ENCODE measurements around the gene IDS.
"Not testable (repeated sequence)": the region's sequence is repeated elsewhere in the genome, so short reads cannot be mapped to it uniquely, and the experiment has no call there.

The IDS gene

DNA sequence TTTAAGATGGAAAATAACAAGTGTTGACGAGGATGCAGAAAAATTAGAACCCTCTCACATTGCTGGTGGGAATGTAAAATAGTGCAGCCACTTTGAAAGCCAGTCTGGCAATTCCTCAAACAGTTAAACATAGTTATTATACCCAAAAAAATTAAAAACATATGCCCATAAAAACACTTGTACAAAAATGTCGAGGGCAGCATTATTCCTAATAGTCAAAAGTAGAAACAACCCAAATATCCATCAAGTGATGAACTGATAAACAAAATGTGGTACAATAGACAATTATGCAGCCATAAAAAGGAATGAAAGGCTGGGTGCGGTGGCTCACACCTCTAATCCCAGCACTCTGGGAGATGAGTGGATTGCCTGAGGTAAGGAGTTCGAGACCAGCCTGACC lies 6.3 kb downstream of the IDS start:
- DNase-seq (ENCODE audit: low read depth), result no peak

DNA sequence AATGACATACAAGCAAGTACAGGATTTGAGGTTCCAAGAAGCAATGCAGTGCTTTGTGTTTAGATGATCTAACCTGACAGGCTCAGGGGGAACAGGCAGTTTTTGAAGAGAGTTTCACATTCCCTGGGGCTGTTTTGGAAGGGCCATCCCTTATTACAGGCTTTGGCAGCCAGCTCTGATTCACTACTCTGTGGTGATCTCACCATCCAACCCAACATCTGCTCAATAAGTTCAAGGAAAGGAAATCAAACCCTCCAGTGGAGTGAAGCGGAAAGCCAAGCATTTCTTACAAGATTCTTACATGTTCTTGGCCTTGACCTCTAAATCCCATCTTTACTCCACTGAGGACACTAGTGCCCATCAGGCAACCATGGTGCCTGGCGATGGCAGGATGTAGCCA lies 7.5 kb downstream of the IDS start:
- no peak for DNase-seq (ENCODE audit: low read depth)

DNA sequence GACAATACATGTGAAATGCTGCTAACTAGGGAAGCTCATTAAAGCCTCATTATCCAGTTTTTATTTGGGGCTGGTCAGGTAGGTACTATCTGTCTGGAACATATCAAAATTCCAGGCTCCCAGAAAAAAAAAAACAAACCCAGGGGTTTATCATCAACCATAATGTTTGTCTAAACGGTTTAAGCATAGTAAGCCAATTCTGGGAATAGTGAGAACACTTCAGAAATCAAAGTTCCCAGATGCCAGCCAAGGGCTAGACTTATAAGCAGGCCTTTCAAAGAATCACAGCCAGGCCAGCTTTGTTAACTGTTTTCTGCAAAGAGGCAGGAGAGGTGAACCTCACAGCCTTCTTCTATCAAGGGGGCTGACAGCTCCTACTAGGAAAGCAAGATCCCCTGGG lies 8.1 kb downstream of the IDS start:
- no peak for DNase-seq (ENCODE audit: low read depth)

DNA sequence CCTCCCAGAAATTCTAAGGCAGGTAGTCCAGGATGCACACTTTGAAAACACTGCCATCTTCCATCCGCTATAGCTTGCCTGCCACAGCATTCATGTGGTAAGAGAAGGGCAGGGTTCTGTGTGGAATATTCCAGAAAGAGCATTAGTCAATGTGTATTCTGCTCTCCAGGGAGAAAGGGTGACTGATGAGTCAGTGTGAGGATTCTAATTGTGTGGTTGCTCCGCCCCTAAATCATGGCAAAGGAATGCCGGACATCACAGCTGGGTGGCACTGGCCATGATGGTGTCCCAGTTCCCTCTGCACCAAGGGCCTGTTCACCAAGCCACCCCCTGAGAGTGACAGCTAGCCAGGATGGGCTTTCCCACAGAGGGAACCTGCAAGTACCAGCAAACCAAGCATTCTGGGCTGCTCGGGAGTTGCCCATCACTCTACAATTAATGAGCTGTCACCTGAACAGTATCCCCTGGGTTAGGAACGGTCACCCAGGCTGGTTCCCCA lies 9.5 kb downstream of the IDS start:
- DNase-seq (ENCODE audit: low read depth), result no peak

DNA sequence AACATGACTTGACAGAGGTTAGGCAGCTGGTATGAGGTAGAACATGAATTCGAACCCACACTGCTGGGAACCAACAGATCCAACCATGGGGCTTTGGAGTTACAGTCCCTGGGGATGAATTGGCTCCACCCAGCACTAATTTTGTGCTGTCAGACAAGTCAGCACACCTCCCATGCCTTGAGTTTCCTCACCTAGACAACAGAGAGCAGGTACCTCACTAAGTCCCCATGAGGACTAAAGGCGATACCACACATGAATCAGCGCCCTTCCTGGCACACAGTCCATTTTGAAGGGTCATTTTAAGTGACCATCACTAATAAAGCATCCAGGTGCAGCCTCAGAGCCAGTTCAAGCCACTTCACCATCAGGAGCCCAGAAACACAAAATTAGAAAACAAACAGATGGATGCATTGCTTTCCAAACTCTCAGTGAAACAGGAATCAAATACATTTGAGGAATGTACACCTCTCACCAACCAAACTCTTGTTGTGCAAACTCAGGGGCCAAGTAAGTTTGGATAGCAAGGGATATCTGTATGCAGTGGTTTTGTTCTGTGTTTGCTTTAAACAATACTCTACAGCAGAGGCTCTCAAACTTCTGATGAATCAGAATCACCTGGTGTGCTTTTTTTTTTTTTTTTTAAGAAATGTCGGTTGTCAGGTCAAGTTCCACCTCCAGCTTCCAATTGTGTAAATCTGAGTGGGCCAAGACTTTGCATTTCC lies 10.1 kb downstream of the IDS start:
- no peak for DNase-seq (ENCODE audit: low read depth)

DNA sequence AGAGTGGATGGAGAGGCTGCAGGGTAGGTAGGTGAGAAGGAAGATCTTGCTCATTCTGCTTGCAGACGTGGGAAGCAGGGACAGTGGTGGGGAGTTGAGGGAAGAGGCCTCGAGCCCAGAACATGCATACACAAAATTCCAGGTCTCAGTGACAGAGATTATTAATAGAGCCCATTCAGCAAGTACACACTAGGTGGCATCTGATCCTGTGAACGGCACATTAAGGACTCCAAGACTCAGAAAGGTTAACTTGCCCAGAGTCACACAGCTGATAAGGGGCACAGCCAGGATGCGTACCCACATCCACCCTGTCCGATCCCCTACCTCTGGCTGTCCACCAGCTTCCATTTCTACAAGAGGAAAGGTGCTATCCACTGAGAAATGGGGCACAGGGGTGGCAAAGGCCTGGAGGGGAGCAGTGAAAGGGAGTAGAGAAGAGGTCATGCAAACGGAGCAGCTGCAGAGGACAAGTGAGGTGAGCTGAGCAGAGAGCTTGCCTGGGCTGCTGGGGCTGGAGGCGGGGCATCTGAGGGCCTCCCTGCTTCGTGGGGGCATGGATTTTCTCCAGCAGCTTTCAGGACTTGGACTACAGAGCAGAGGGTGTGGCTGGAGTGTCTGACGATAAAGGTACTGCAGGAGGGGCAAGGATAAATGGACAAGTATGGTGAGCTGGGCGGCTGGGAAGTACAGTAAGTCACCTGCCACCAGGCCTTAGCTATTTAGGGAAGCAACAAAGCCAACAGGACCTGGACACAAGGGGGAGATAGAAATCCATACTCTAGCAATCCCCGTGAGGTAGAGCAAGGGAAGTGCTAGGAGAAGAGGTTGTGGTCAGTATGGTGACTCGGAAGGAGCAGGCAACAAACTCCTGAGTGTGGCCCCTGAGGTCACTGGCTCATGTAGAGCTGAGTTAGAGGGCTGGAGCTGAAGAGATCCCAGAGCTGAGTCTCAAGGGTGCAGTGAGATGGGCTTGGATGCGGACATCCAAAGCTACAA lies 11.2 kb downstream of the IDS start:
- no peak for DNase-seq (ENCODE audit: low read depth)

DNA sequence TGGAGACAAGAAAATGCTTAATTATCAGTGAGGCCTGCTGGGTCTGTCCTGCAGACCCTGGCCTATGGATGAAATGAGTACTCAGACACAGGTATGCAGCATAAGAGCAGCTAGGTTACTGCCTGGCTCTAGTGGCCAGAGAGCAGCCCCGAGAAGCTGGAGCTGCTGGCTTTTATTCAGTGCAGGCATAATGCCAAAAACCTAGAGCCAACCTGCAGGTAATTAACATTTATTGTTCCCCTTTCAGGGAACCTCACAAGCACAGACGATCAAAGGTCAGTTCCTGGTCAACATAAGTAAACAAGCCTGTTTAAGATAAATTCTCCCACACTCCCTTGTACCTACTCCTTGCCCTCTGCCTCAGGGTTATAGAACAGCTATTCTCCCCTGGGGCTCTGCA lies 13.3 kb downstream of the IDS start:
- DNase-seq (ENCODE audit: low read depth), result no peak

DNA sequence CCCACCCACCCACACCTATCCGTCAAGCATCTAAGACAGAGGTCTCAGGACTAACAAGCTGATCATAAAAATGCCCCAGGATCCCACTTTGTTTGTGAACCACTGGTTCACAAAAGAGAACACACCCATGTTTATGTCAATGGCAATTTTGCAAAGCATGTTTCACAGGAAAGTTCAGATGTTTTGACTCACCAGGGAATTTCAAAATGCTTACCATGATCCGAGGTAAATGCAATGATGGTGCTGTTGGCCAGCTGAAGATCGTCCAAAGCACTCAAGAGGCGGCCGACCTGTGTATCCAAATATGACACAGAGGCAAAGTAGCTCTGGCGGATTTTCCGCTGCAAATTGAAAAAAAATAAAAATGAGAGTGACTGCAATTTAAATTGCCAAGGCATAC lies 15.0 kb downstream of the IDS start:
- no peak for DNase-seq (ENCODE audit: low read depth)

DNA sequence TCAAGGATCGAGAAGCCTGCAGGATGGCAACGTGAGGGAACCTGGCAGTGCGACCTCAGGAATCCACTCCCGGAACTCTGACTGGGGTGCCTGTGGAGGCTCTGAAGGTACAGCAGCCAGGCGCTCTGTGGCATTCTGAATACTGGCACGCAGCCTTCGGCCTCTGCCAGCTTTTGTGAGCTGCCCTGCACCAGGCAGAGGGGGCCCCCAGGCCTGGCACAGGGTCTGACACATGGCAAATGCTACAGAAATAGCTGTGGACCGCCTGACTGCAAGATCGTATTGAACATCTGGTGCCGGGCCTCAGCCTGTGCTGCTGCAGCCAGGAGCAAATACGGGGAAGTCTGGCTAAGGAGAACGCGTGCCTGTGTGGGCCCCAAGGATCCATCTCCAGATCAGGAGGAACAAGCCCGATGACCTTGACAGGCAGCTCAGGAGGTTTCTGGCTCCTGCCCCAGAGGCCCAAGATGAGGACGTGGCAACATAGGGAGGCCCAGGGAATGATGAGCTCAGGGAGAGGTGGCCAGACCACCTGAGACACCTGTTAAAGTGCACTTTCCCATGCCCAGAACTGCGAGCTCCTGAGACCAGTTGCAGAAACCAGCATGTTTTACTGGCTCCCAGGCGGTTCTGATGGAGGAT lies 16.6 kb downstream of the IDS start:
- not testable (repeated sequence) for DNase-seq (ENCODE audit: low read depth)

DNA sequence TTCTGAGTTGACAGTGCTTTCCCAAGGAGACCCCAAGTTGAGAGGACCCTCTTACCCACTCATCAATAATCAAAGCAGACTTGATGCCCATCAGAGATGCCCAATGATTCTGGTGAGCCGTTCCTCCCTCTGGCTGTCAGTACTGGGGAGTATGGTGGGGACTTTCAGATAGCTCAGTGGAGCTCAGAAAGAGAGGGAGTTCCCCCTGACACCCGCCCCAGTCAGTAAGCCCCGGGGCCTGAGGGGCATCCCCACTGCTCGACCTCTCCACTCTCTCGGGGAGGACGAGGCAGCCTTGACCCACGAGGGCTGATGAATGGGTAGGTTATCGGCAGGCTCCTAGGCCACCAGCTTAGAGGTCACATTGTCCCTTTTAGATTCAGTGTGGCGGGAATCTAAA lies 17.1 kb downstream of the IDS start:
- not testable (repeated sequence) for DNase-seq (ENCODE audit: low read depth)

DNA sequence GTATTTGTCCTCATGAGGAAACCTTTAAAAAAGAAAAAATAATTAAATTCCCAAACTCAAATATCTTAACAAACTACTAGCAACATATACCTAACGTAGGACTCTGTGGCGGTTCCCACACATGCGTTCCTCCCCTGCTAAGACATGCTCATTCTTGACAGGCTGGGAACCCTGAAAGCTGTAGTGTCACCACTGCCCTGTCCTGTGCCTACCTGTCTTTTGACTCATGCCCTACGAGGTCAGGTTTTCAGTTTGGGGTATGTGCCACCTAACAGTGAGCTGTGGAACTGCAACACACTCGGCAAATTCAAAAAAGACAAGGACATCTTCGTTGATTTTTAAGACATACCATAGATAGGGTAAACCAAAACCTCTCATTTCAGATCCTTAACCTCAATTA lies 17.8 kb downstream of the IDS start:
- DNase-seq (ENCODE audit: low read depth), result no peak

DNA sequence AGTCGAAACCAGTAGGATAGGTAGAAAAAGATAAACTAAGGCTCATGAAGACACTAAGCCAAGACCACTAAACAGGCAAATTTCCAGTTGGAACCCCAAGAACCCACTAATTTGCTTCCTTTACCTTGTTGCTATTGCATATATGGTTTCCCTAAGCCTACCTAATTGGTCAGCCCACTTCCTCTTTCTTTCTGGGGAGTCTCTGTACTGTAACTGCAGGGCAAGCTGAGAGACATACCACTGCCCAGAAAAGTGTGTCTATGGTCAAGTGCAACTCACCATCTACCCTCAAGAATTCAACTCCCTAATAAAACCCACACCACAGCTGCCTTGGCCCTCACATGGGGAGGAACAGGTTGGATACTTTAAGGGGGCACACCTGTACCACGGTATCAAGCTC lies 28.6 kb downstream of the IDS start:
- DNase-seq (ENCODE audit: low read depth), result no peak

DNA sequence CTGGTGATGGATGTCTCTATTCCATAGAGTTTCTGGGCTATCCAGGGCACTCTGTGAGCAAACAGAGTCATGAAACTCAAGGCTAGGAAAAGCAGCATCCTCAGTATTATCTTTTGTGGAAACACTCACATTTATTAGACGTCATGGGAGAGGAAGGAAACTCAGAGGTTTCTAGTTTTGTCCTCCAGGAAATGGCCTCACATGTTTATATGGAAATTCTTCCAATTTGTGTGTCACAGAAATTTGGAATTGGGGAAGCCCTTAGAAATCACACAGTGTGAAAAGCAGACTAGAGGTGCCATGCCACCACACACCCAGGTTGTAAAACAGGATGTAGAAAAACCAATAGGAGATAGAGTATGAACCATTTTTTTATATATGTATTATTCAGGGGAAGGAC lies 31.1 kb downstream of the IDS start:
- no peak for DNase-seq (ENCODE audit: low read depth)

DNA sequence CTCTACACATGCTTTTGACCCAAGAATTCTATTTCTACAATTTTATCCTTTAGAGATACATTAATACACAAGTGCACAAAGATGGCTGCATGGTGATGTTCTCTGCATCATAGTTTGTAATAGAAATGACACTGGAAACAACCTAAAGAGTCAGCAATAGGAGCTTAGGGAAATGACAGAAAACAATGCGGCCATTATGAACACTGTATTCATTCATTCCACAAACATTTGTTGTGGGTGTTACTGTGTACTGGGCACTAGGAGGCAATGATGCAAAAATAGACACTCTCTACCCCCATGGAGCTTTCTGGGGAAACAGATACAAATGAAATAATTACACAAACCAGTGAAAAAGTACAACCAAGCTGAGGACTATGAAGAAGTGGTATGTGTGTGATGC lies 32.0 kb downstream of the IDS start:
- DNase-seq (ENCODE audit: low read depth), result no peak

DNA sequence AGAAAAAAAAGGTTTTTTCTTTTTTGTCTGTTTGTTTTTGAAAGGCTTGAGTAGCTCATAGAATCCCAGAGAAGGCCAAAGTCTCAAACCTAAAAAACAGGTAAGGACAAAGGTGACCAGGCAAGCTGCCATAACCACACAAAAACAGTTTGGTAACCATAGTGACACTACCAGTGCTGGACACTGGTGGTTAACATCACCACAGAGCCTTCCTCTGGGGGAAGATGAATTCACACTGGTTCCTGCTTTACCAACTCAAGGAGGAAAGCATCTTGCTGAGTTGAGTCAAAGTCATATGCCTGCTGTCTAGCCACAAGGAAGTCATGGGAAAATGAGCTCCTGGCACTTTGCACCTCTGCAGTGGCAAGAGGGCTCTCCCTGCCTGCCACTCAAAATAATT lies 32.5 kb downstream of the IDS start:
- DNase-seq (ENCODE audit: low read depth), result no peak

DNA sequence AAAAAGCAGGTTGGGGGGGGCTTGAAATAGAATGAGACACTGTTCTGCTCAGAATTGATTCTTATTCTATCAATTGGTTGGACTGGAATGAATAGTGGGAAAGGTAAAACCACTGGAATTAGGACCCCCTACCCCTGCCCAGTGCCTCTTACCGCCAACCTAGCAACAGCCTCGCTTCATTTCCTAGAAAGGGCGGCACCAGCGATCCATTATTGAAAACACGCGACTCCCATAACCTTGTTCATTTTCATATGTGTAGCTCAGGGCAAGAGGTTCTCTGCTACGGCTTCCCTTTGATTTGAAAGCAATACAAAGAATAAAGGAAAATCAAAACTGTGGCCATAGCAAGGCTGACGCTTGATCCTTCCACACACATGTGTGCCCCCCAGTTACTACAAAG lies 33.7 kb downstream of the IDS start:
- DNase-seq (ENCODE audit: low read depth), result no peak

DNA sequence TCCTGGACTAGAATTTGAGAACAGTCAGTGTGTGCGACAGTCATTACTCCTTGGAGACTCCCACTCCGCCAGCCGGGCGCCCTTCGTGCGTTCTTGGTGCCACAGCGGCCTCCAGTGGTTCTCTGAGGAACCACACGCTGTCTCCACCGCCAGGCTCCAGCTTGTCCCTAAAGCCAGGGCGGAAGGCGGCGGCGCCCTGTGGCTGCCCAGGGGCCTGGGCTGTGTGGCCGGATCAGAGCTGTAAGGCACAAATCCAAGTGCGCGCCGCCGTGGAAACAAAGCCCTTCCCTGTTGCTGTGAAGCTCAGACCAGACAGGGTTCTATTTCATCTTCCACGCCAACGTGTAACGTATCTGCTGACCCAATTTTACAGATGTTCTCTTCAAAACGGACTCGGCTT lies 34.2 kb downstream of the IDS start:
- peak; percentile 48 for DNase-seq (ENCODE audit: low read depth)

DNA sequence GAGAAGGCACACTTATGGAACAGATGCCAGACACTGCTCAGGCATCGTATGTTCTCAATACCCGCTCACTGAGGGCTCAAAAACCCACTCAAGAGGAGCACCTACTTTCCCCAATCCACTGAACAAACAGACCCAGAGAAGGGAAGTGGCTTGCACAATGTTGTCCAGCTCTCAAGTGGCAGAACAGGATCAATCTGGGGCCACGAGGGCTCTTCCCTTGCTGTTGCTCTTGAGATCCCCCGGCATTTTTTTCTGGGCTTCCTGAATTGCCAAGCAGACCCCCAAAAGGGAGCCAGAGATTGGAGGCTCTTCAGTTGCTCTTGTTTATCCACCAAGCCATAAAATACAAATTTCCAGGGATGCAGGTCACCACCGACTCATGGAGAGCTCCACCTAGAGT lies 35.7 kb downstream of the IDS start:
- no peak for DNase-seq (ENCODE audit: low read depth)

DNA sequence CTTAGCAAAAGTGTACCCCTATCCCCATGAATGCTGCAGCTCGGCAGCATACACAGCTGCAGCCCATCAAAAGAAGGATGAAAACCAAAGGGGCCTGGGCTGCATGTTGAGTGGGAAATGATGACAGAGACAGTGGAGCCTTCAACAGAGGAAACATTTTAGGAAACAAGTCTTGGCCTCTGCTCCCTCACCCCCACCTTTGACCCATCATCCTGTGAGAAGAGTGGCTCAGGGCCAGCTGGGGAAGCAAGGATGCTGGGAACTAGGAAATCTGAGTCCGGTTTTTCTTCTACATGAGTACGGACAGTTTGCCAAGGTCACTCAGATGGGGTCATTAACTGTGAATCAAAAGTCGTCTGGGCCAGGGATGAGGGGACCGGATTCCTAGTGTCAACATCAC lies 37.2 kb downstream of the IDS start:
- no peak for DNase-seq (ENCODE audit: low read depth)

DNA sequence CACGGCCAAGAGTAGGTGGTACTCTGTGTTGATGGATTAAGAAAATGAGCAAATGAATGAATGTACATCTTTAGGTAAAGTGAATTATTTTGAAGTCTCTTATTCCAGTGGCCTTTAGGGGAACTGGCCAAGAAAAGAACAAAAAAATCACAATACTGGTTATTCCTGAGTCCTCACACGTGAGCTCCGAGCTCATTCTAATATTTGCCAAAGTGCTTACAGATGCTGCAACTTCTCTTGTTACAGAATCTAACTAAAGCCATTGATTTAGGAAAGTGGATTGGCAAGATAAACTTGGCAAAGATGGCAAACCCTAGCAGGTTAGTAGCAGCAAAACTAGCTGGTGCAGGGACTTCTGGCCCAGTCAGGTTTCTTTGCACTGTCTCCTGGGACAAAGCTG lies 37.6 kb downstream of the IDS start:
- no peak for DNase-seq (ENCODE audit: low read depth)

DNA sequence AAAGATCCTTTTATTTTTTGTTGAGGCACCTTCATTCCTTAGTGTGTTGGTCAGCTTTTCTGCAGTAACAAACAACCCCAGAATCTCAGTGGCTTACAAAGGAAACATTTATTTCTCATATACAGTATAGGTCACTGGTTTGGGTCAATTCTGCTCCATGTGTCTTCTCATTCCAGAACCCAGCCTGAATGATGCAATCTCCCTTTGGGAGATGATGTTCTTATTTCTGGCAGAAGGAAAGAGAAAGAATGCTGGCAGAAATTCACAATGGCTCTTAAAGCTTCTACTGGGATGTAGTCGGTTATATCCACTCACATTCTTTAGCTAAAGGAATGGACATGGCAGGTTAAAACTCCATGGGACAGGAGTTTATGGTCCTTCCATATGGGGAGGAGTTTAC lies 42.3 kb downstream of the IDS start:
- no peak for DNase-seq (ENCODE audit: low read depth)

DNA sequence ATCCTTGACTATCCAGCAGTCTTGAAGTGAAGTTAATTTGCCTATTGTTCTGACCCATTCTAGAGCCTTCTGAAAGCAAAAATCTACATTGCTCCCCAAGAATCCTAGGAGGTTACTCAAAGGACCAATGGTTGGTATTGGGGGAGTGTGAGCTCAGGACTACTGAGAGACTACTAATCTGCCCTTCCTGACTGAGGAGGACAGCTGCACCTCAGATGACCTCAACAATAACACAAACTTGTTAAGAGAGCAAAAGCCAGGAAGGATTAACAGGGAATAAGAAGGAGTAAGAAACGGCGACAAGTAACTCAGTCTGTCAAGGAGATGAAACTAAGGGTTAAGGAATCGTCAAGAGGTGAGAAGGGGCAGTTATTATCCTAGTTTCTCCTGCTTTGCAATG lies 43.4 kb downstream of the IDS start:
- DNase-seq (ENCODE audit: low read depth), result no peak

DNA sequence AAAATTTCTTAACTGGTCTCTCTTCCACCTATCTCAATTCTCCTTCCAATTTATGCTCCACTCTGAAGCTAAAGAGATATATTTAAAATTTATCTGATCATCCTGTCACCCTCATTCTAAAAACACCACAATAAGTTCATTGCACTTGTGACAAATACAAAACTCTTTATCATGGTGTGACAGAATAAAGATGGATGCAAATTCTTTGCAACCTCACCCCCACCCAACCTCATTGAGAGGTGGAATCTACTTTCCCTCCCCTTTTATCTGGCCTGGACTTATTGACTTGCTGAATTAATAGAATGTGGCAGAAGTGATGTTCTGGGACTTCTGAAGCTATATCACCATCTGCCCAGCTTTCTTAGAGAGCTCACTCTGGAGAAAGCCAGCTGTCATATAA lies 46.5 kb downstream of the IDS start:
- DNase-seq (ENCODE audit: low read depth), result no peak

Measured in stimulated activated CD8-positive, alpha-beta memory T cell treated with anti-CD3 and anti-CD28 coated beads, Interleukin-4, amount 100 ng/mL, for 24 hours (primary cell).